Activated CD8-positive, alpha-beta memory T cell treated with anti-CD3 and anti-CD28 coated beads, Interleukin-2, amount 50 U/mL, for 48 hours (primary cell): Measurements from ENCODE around the gene SLC49A3.
"Not testable (repeated sequence)": the region's sequence is repeated elsewhere in the genome, so short reads cannot be mapped to it uniquely, and the experiment has no call there.

Experiments used
- DNase-seq: peaks from one replicate; pipeline ENCODE4 v3.0.0-alpha.2; 2020

The SLC49A3 gene

GRCh38 chr4:650951-651883 lies 37.7 kb downstream of the SLC49A3 start:
- no peak for DNase-seq

- no peak for DNase-seq
Observed at GRCh38 chr4:650461-650860, 38.5 kb downstream of the SLC49A3 start.

- DNase-seq: no peak
Observed at GRCh38 chr4:649751-650310, 39.1 kb downstream of the SLC49A3 start.

- DNase-seq: no peak
Observed at GRCh38 chr4:649293-649625, 39.7 kb downstream of the SLC49A3 start.

- DNase-seq: no peak
Observed at GRCh38 chr4:648579-649292, 40.2 kb downstream of the SLC49A3 start.

GRCh38 chr4:647481-647880 lies 41.5 kb downstream of the SLC49A3 start:
- no peak for DNase-seq

- no peak for DNase-seq
Observed at GRCh38 chr4:646460-646859, 42.5 kb downstream of the SLC49A3 start.

- not testable (repeated sequence) for DNase-seq
Observed at GRCh38 chr4:642366-642765, 46.6 kb downstream of the SLC49A3 start.

- no peak for DNase-seq
Observed at GRCh38 chr4:637536-638280, 51.2 kb downstream of the SLC49A3 start.

- DNase-seq: no peak
Observed at GRCh38 chr4:636628-637159, 52.3 kb downstream of the SLC49A3 start.

- DNase-seq: no peak
Observed at GRCh38 chr4:635851-636627, 52.9 kb downstream of the SLC49A3 start.

GRCh38 chr4:635066-635835 lies 53.7 kb downstream of the SLC49A3 start:
- DNase-seq: not testable (repeated sequence)

- DNase-seq: no peak
Observed at GRCh38 chr4:634599-634985, 54.4 kb downstream of the SLC49A3 start.

GRCh38 chr4:633976-634598 lies 54.9 kb downstream of the SLC49A3 start:
- no peak for DNase-seq

GRCh38 chr4:633406-633805 lies 55.5 kb downstream of the SLC49A3 start:
- no peak for DNase-seq

- DNase-seq: no peak
Observed at GRCh38 chr4:632926-633325, 56.0 kb downstream of the SLC49A3 start.

GRCh38 chr4:632196-632790 lies 56.7 kb downstream of the SLC49A3 start:
- no peak for DNase-seq
